Renal cortical epithelial cell (primary cell): ENCODE measurements around the gene PSMB7. TPM values are rescaled to one million over a fixed set of nuclear protein-coding genes. Genes with fewer than 3 reads are reported as not detected.

ENCODE experiments used
- DNase-seq: peaks from one replicate; pipeline ENCODE4 v3.0.0-alpha.2; 2011; ENCODE audit warnings: low read depth
- total RNA-seq: library from RNA; depleted of rRNA; stranded (reverse); fragments of >200 nt; gene quantifications from 2 replicates; pipeline ENCODE4 v1.2.3, GENCODE V29; 2014

Gene PSMB7
- total RNA-seq, 1 donor from 2014 or later, result 94.6 TPM

DNA sequence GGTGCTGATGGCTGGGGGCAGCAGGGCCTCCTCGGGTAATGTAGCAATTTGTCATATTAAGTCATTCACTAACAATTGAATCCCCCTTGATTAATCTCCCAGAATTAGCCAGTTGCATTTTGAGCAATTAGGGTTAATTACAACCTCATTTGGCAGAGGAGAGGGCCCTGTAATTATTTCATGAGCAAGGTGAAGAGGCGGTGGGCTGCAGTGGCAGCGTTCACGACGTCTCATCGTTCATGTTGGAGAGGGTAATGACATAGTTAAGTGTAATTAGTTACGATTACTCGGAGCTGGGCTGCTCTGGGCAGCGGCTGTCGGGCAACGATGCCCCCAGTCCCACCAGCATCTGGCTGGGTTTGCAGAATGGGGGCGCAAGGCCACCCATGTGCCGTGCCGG is 111.5 kb downstream of the PSMB7 start:
- DNase-seq, result no peak

Other genes with a start within 250 kb of the PSMB7 start
- 19.1 and 124 TPM in 2 replicates for gene NEK6, start 157.5 kb downstream of the PSMB7 start, total RNA-seq
- not detected in 2 replicates for gene ADGRD2, start 35.0 kb upstream of the PSMB7 start, total RNA-seq
- gene NR5A1, start 92.0 kb upstream of the PSMB7 start, total RNA-seq, result not detected in 2 replicates